ENCODE data around the gene MATN4.
A peak's percentile ranks its signal among the peaks of the same experiment; 100 is the strongest.

The MATN4 gene

DNA sequence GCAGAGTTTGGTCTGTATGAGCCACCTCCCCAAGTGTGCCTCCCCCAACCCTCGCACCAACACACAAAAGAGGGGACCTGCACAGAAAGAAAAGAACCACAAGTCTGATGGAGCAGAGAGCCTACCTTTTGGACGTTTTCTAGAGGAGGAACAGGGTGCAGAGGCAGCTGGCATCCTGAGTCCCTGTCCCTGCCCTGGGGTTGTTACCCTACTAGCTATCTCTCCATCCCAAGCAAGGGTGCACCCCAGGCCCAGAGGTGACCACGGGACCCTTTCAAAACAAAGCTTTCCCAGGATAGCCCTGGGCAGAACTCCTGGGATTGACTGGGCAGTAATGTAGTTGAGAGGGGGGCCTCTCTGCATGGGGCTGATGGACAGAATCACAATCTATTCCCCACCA lies 9.7 kb upstream of the MATN4 start:
- no peak overlapping the region for H3K4me3 ChIP-seq (ENCODE audit: low read depth, low read length)

DNA sequence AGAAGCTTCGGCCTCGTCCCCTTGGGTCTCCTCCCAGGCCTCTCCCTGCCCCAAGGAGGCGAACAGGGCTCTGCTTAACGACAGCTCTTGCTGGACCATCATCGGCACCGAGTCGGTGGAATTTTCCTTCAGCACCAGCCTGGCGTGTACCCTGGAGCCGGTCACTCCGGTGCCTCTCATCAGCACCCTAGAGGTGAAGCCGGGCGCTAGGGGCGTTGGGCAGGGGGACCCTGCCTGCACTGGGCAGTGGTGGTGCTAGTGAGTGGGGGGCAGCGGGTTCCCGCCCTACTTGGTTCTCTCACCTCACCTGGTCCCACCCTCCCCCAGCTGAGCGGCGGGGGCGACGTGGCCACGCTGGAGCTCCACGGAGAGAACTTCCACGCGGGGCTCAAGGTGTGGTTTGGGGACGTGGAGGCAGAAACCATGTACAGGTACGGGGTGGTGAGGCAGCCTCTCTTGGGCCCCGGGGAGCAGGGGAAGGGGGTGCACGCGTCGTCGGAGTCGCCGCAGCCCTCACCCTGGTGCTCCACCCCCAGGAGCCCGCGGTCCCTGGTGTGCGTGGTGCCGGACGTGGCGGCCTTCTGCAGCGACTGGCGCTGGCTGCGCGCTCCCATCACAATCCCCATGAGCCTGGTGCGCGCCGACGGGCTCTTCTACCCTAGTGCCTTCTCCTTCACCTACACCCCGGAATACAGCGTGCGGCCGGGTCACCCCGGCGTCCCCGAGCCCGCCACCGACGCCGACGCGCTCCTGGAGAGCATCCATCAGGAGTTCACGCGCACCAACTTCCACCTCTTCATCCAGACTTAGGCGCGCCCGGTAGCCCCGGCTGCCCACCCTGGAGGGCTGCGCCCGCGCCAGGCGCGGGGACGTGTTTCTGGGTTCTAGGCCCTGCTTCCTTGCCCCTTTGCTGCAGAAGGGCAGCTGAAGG lies 8.3 kb upstream of the MATN4 start:
- no peak overlapping the region for H3K4me3 ChIP-seq (ENCODE audit: low read depth, low read length)

DNA sequence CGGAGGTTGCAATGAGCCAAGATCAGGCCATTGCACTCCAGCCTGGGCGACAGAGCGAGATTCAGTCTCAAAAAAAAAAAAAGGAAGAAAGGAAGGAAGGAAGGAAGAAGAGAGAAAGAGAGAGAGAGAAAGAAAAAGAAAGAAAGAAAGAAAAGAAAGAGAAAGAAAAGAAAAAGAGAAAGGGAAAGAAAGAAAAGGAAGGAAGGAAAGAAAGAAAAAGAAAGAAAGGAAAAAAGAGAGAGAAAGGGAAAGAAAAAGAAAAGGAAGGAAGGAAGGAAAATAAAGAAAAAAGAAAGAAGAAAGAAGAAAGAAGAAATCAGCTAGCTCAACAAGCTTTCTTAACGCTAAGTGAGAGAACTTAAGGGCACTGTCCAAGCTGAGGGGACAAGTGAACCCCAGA lies 7.6 kb upstream of the MATN4 start:
- no peak overlapping the region for H3K4me3 ChIP-seq (ENCODE audit: low read depth, low read length)

DNA sequence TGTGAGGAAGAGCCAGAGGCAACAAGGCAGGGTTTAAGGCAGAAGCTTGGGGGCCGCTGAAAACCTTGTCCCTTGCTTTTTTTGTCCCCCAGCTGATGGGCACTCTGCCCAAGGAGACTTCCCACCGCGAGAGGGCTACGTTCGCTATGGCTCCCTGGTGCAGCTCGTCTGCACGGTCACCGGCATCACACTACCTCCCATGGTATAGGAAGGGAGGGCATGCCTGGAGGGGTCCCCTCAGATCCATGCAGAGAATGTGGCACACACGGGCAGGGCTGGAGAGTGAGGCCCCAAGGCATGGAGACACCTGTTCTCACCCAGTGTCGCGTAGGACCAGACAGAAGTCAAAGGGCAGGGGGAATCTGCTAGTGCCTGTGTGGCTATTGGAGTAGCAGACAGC lies 5.8 kb upstream of the MATN4 start:
- no peak overlapping the region for H3K4me3 ChIP-seq (ENCODE audit: low read depth, low read length)

DNA sequence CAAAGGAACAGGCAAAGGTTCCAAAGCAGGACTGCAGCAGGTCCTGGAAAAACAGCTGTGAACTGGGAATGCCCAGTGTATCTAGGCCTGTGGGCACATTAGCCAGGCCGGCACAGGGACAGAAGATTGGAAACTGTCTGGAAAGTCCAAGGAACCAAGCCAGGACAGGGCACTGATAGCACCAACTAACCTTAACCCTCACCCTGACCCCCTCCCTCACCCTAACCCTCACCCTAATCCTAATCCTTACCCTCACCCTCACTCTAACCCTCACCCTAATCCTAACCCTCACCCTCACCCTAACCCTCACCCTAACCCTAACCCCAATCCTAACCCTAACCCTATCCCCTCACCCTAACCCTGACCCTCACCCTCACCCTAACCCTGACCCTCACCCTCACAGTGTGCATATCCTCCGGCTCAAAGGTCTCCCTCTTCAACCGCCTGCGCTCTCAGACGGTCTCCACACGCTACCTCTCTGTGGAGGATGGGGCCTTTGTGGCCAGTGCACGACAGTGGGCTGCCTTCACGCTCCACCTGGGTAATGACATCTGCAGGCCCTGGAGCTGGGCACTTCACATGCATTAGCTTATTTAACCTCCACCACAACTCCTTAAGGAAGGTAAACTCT lies 5.1 kb upstream of the MATN4 start:
- no peak overlapping the region for H3K4me3 ChIP-seq (ENCODE audit: low read depth, low read length)

DNA sequence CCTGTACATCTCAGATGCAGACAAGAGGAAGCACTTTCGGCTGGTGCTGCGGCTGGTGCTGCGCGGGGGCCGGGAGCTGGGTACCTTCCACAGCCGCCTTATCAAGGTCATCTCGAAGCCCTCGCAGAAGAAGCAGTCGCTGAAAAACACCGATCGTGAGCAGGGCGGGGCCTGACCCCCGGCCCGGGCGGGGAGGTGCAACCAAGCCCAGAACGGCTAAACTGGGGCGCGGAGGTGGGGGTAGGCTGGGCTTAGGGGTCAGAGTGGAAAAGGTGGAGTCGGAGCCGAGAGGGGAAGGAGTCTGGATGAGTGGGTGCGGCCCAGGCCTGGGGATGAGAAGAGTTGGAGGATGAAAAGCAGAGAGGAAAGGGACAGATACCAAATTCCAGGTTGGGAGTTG lies 4.1 kb upstream of the MATN4 start:
- no peak overlapping the region for H3K4me3 ChIP-seq (ENCODE audit: low read depth, low read length)

DNA sequence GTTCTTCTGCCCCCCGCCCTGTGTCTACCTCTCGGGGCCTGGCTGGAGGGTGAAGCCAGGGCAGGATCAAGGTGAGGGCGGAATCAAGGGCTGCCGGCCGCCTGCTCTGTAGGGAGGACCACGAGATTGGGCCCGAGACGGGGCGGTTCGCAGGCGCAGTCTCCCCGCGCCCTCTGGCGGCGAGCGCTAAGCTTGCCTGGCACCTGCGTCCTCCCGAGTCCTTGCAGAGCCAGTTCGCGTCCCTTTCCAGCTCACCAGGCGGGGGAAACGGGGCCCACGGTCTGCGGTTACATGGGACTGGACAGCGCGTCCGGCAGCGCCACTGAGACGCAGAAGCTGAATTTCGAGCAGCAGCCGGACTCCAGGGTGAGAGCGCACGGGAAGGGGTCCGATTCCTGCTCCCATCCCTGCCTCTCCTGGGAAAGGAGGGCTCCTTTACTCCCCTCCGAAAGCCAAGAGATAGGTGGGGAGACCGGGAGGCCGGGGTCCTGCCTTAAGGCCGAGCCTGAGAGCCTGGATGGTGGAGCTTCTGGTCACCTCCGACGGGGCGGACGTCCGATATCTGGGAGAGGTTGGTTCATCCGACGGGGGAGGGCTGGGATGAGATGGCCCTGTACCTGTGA lies 3.6 kb upstream of the MATN4 start:
- peak overlapping the region; percentile 10 for H3K4me3 ChIP-seq (ENCODE audit: low read depth, low read length)

DNA sequence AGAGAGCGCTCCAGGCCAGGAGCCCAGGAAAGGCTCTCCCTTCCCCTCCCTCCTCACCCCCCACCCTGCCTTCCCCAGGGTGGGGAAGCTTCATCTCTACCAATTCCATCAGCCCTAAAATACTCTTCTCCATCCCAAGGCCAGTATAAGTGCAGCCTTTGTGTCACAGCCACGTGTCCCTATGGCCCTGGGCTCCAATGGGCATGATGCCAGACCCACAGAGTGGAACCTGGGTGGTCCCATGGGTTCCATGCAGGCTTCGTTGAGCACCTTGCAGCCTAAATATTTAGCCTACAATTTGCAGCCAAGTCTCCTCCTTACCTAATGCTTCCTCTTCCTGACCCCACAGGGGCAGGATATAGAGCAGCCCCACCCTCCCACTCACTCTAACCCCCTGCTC lies 976 bp upstream of the MATN4 start:
- H3K4me3 ChIP-seq (ENCODE audit: low read depth, low read length), result no peak overlapping the region

DNA sequence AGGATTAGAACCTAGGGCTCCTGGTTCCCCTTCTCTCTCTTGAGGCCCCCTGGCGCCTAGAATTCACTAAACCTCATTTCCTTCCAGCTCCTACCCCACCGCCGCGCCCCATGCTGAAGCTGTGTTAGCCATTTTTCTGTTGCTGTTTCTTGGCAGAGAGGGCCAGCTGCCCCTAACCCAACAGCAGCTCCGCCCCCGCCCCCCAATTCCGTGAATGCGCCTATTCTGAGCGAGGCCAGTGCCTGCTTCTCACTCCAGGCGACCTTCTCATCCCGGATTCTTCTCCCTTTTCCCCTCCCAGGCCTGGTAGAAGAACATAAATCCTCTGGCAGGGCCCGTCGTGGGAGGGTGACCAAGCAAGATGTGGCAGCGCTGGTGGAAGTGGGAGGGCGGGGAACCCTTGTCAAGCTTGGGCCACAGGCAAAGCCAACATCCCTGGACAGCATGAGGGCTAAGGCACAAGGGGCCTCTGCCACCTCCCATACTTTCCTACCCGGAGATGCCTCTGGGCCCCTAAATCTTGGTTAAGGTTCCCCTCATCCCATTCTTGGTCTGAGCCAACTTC lies 941 bp downstream of the MATN4 start:
- no peak overlapping the region for H3K4me3 ChIP-seq (ENCODE audit: low read depth, low read length)

DNA sequence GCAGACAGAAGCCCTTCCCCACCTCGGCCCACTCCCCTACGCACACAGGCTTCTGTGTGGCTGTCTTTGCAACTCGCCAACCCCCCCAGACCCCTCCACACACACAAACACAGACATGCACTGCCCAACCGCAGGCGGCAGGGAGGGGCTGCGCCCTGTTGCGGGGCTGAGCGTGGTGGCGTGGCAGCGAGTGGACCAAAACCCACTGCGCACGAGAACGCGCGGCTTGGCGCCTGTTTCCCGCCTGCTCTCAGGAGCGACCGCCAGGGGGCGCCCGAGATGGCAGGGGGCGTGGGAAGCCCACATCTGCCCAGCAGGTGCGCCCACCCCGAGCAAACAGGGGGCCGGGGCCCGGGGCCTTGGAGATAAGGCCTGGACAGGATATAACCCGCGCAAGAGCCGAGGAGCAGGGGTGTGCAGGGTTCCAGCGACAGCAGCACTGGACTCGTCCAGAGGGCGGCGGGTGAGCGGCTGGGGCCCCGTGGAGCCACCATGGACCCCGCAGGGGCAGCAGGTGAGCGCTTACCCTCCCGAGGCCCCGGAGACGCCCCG lies 1.6 kb downstream of the MATN4 start, which contains the start of gene RBPJL:
TSS of gene RBPJL (plus strand) at position 410 of the 552 bp plus-strand sequence. CDS start at position 493, 83 bp downstream.
- H3K4me3 ChIP-seq (ENCODE audit: low read depth, low read length), result no peak within 1 kb of the TSS

DNA sequence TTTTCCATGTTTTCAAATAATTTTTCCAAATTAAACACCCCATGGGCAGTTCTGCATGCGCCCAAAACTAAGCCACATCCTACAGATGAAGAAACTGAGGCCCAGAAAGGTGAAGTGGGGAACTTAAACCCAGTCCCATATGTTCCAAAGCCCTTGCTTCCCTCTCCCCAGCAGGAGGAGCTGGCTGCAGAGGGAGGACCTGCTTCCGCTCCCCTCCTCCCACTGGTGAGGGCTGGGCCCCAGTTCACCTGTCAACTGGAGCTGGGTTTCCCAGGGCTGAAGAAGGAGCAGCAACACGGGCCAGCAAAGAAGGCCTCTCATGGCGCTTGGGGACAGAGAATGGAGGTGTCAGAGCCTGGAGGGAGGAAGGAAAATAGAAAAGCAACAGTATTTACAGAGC lies 2.8 kb downstream of the MATN4 start:
- H3K4me3 ChIP-seq (ENCODE audit: low read depth, low read length), result no peak overlapping the region

DNA sequence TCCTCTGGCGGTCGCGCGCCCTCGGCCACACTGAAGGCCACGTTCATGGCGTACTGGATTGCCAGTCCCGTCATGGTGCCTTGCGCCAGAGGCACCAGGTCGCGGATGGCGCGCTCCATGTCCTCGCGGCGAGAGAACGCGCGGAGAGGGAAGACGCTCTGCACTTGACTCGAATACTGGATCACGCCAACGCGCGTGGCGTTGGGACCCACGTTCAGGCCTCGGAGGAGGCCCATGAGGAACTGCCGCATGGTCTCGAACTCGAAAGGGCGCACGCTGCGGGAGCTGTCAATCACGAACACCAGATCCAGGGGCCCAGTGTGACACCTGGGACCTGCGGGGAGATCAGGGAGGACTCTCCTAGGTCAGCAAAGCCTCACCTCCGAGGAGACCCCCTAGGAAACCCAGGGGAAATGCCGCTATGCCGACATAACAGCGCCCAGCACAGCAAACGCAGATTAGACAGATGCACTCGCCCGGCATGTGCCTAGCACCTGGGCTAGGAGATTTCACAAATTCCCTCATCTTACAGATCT lies 3.6 kb downstream of the MATN4 start:
- H3K4me3 ChIP-seq (ENCODE audit: low read depth, low read length), result no peak overlapping the region

DNA sequence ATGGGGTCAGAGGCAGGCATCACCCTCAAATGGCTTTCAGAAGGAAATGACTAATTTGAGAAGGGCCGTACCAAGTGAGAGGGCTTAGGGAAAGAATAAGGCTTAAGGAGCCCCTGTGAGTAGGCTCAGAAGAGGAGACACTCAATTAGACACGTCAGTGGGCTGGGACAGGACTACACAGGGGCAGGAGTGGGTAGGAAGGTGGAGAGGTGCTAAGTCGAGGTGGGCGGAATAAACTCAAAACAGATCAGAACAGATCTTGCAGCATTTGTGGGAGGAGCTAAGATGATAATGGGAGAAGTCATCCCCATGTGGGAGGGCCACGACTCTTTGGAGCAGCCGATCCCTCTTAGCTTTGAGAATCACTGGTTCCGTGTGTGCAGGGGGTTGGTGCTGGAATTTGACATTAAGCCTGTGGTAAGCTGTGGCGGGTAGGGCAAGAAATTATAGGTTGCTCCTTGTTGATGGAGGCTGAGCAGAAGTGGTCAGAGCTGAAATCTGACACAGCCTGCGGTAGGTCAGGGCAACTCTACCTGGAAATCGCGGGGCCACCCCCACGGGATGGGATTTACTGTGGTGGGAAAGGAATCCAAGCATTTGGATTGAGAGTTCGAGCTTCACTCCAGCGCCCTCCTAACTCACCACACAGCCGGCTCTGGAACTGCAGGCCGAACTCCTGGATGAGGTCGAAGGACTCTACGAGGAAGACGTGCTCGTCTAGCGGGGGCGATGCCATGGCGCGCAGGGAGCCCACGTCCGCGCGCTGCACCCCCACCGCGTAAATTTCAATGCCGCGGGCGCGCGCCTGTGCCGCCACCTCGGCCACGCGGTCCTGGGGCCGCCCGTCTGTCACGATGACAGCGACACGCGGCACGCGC lies 4.3 kb downstream of the MATN4 start:
- no peak overlapping the region for H3K4me3 ChIP-seq (ENCODE audit: low read depth, low read length)

DNA sequence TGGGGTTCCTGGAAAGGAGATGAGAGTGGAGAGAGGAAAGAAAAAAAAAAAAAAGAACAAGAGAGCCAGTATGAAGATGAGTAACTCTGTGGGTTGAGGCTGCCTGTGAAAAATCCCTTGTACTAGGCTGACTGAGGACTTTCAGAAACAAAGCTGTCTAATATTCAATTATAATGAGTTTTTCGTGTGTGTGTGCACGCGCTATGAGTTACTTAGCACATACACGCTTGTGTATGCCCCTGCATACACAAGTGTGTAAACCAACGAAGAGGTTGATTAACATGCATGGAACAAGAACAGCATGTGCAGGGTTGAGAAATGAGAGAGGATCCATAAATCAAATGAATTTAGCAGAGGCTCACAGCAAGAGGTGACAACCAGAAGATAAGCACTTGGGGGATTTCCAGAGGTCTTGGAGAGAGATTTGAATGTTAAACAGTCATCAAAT lies 6.3 kb downstream of the MATN4 start:
- H3K4me3 ChIP-seq (ENCODE audit: low read depth, low read length), result no peak overlapping the region

DNA sequence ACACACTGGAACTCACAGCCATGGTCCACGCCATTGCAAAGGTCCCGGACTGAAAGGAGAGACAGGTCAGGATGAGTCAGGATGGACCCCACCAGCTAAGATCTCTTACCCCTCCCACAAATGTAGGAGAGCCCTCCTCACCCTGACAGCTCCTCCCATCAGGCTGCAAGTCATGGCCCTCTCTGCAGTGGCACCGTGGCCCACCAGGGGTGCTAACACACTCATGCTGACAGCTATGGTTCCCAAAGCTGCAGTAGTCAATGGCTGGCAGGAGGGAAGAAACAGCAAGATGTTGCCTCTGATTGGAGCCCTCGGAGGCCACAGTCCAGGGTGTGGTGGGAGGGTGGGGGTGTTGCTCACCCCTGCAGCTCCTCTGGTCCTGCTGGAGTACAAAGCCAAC lies 7.1 kb downstream of the MATN4 start:
- no peak overlapping the region for H3K4me3 ChIP-seq (ENCODE audit: low read depth, low read length)

DNA sequence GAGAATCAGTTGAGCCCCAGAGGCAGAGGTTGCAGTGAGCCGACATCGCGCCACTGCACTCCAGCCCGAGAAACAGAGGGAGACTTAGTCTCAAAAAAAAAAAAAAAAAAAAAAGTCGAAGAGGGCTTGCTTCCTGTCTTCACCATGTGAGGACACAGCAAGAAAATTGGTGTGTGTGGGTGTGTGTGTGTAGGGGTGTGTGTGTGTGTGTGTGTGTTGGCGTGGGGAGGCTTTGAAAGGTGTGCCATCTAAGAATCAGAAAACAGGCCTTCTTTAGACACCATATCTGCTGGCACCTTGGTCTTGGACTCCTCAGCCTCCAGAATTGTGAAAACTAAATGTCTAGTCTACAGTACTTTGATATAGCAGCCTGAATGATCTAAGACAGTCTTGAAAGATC lies 8.3 kb downstream of the MATN4 start:
- H3K4me3 ChIP-seq (ENCODE audit: low read depth, low read length), result no peak overlapping the region

DNA sequence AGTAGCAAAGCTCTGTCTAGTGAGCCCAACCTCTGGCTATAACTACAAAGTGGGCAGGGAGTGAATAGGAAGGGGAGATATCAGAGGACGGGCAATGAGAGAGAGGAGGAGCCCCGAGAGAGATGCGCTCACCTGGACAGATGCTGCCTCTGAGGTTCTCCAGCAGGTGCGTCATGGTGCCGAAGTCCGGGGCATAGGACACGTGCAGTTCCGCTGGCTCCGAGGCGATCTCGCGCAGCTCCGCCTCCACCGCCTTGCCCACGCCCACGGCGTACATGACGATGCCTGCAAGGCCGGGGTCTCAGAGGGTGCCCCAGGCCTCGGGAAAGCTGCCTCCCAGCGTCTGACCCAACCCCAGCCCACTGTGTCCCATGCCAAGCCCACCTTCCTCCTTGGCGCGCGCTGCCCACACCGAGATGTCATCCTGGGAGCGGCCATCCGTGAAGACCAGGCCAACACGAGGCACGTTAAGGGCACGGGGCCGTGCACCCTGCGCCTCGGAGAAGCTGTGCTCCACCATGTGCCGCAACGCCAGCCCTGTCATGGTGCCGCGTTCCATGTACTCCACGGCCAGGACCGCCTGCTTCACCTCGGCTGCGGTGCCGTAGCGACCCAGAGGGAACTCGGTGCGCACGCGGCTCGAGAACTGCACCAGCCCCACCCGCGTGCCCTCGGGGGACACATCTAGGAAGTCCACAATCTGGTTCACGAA lies 10.2 kb downstream of the MATN4 start:
- no peak overlapping the region for H3K4me3 ChIP-seq (ENCODE audit: low read depth, low read length)

DNA sequence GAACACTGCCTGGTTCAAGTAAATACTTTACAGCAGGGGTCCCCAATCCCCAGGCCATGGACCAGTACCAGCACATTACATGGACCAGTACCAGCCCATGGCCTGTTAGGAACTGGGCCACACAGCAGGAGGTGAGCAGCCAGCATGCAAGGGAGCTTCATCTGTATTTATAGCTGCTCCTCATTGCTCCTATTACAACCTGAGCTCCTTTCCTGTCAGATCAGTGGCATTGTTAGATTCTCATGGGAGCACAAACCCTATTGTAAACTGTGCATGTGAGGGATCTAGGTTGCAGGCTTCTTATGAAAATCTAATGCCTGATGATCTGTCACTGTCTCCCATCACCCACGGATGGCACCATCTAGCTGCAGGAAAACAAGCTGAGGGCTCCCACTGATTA lies 13.4 kb downstream of the MATN4 start:
- H3K4me3 ChIP-seq (ENCODE audit: low read depth, low read length), result no peak overlapping the region

DNA sequence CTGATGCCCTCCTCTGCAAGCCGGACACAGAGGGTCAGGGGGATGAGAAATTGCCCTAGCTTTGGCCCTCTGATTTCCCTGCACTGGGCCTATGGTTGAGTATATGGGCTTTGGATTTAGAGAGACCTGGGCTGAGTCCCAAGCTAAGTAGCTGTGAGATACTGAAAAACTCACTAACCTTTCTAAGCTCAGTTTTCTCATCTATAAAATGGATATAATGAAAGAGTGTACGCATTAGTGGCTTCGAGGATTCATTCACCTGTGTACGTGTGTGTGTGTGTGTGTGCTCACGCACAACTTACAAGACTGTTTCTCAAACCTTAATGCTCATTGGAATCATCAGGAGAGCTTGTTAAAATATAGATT lies 14.1 kb downstream of the MATN4 start:
- no peak overlapping the region for H3K4me3 ChIP-seq (ENCODE audit: low read depth, low read length)
